Upper lobe of right lung (tissue), 1 donor: ENCODE data around the gene GNPTG. TPM values are rescaled to one million over a fixed set of nuclear protein-coding genes. Genes with fewer than 3 reads are reported as not detected.

ENCODE experiments used
- ATAC-seq: fragments of 200-7000 bp; cut with Tn5 transposase; one replicate; pipeline ENCODE4 v1.9.1; 2020; ENCODE audit warnings: mild to moderate bottlenecking, moderate library complexity
- DNase-seq: peaks from one replicate; pipeline ENCODE4 v3.0.0-alpha.2; 2020
- H3K27ac ChIP-seq: fragments of 200-600 bp; one replicate; pipeline ENCODE4 v1.8.0; 2022
- H3K27me3 ChIP-seq: fragments of 200-600 bp; one replicate; pipeline ENCODE4 v1.8.0; 2022; ENCODE audit warnings: mild to moderate bottlenecking
- H3K36me3 ChIP-seq: fragments of 200-600 bp; one replicate; pipeline ENCODE4 v1.8.0; 2022
- H3K4me1 ChIP-seq: fragments of 200-600 bp; one replicate; pipeline ENCODE4 v1.8.0; 2022
- H3K4me3 ChIP-seq: fragments of 200-600 bp; one replicate; pipeline ENCODE4 v1.8.0; 2022; ENCODE audit warnings: mild to moderate bottlenecking
- H3K9me3 ChIP-seq: fragments of 200-600 bp; one replicate; pipeline ENCODE4 v1.8.0; 2022
- CTCF ChIP-seq: fragments of 200-600 bp; IDR thresholded peaks from one replicate; pipeline ENCODE4 v1.8.0; 2022; ENCODE audit warnings: antibody characterized with exemption
- intact Hi-C: fragments of 100-400 bp; cut with DNase I; formaldehyde crosslinking; loops from one replicate; pipeline ENCODE4 v1.11.0; 2022
- total RNA-seq: library from RNA; stranded (reverse); fragmentation: NEBNext Ultra II Directional; extraction: Animal tissue kit (Norgen Biotek cat#: 25700); gene quantifications from one replicate; pipeline ENCODE4 v1.2.1, GENCODE V29; 2021
- donor health status: DM: no; HTN: yes; CAD: no; lungs with severe emphysema.

The GNPTG gene
- total RNA-seq, 1 donor from 2014 or later = 82.9 TPM

GRCh38 chr16:1381612-1382406 lies 30.1 kb downstream of the GNPTG start:
- Histone ChIP-seq H3K36me3 (peaks cover 21% of the 10 kb centered on the region), H3K4me3 (no peak overlapping the region), H3K27ac (no peak overlapping the region), H3K4me1 (peaks cover 11% of the 10 kb centered on the region), H3K9me3 (no peaks in the 10 kb centered on the region), H3K27me3 (no peaks in the 10 kb centered on the region)
- ATAC-seq (no peak), DNase-seq (no peak)
- TF ChIP-seq CTCF = no peak
- intact Hi-C loops = no loop called here

- Histone ChIP-seq H3K4me1 (peaks cover 8% of the 10 kb centered on the region), H3K9me3 (no peaks in the 10 kb centered on the region), H3K27me3 (no peaks in the 10 kb centered on the region), H3K4me3 (no peak overlapping the region), H3K27ac (no peak overlapping the region), H3K36me3 (peaks cover 26% of the 10 kb centered on the region)
- DNase-seq = no peak
- intact Hi-C loops = no loop called here
- no peak for ATAC-seq
- no peak for TF ChIP-seq CTCF
Measured at GRCh38 chr16:1383556-1383955, 31.8 kb downstream of the GNPTG start.

GRCh38 chr16:1385232-1385631 lies 33.5 kb downstream of the GNPTG start:
- ATAC-seq = no peak

GRCh38 chr16:1387331-1387730 lies 35.6 kb downstream of the GNPTG start:
- peaks cover 47% of the 10 kb centered on the region for H3K36me3 ChIP-seq
- no peaks in the 10 kb centered on the region for H3K9me3 ChIP-seq
- no peak for TF ChIP-seq CTCF
- no peak overlapping the region for H3K27ac ChIP-seq
- H3K4me1 ChIP-seq = no peaks in the 10 kb centered on the region
- DNase-seq (no peak), ATAC-seq (no peak)
- H3K27me3 ChIP-seq = no peaks in the 10 kb centered on the region
- intact Hi-C loops = no loop called here
- no peak overlapping the region for H3K4me3 ChIP-seq

More at GRCh38 chr16:1385232-1385631, 33.5 kb downstream of the GNPTG start:
- H3K4me3 ChIP-seq = no peak overlapping the region
- intact Hi-C loops = no loop called here
- peaks cover 42% of the 10 kb centered on the region for H3K36me3 ChIP-seq
- no peak for TF ChIP-seq CTCF
- no peaks in the 10 kb centered on the region for H3K4me1 ChIP-seq
- H3K9me3 ChIP-seq = no peaks in the 10 kb centered on the region
- no peaks in the 10 kb centered on the region for H3K27me3 ChIP-seq
- no peak overlapping the region for H3K27ac ChIP-seq
- no peak for DNase-seq

GRCh38 chr16:1389762-1390161 lies 38.0 kb downstream of the GNPTG start:
- Histone ChIP-seq H3K4me3 (no peak overlapping the region), H3K9me3 (no peaks in the 10 kb centered on the region), H3K27me3 (no peaks in the 10 kb centered on the region), H3K36me3 (peaks cover 56% of the 10 kb centered on the region), H3K4me1 (no peaks in the 10 kb centered on the region), H3K27ac (no peak overlapping the region)
- no peak for TF ChIP-seq CTCF
- DNase-seq = no peak
- intact Hi-C loops = no loop called here
- no peak for ATAC-seq
